ENCODE data around the gene PSD4.

DNA sequence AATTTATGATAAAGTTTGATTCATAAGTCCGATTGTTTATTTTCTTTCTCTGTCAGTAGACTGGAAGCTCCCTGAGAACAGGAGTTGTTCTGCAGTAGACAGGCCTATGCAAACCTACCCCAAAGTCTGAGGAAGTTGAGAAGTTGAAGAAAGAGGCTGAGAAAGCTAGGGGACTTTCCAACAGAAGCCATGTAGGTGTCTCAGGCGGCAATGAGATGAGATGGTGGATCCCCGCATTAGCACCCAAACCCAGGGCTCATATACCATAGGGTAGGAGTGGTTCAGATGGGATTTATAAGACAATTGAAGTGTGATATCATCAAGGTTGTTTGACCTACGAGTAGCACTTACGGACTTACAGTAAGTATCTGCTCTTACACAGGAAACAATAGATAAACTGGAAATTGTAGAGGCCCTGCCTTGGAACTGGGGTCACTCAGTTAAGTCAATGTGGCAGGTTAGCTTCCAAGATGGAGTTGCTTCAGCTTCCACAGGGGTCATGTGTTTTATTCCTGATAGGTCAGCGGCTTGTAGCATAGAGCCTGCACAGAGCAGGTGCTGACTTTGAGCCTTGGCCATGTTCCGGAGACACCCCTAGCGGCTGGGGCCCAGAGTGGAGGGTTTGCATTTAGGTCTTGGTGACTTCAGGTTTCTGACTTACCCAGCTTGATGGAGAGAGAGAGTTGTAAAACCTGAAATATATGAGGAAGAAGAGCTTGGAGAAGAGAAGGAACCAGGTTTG is 2.3 kb upstream of the PSD4 start:
- TF ChIP-seq ELF1 (IDR thresholded peaks at IDR 0.05; ENCODE audit: borderline replicate concordance, low read depth) = no peak
- no peak for TF ChIP-seq CEBPB (IDR thresholded peaks at IDR 0.05; ENCODE audit: low read depth)
- TF ChIP-seq CTCF (IDR thresholded peaks at IDR 0.05 in 2 of 3, conservative IDR thresholded peaks at IDR 0.05 in 1 of 3; ENCODE audit: borderline replicate concordance in 1 of 3, insufficient read depth in 1 of 3, low read depth in 2 of 3, low read length in 2 of 3) = no peak
- no peak for TF ChIP-seq POLR2A (IDR thresholded peaks at IDR 0.05; ENCODE audit: borderline replicate concordance, extremely low read depth, insufficient read depth, insufficient read length)
- TF ChIP-seq EZH2 (IDR thresholded peaks at IDR 0.05) = no peak
- no peak for TF ChIP-seq JUND (IDR thresholded peaks at IDR 0.05)
- TF ChIP-seq EZH2phosphoT487 (IDR thresholded peaks at IDR 0.05; ENCODE audit: borderline replicate concordance) = no peak
- no peak for TF ChIP-seq ZNF274 (IDR thresholded peaks at IDR 0.05; ENCODE audit: low read depth, low read length)
- no peak for TF ChIP-seq YY1 (IDR thresholded peaks at IDR 0.05; ENCODE audit: extremely low read depth, insufficient replicate concordance, low read depth, low read length)
- no peak for TF ChIP-seq ZFX (IDR thresholded peaks at IDR 0.05)

All from HCT116 (cell line).